Cerebellar nuclear complex (tissue), 1 donor: ENCODE data around the gene DKKL1.
A peak's percentile ranks its signal among the peaks of the same experiment; 100 is the strongest.
"Not testable (repeated sequence)": the region's sequence is repeated elsewhere in the genome, so short reads cannot be mapped to it uniquely, and the experiment has no call there.

Source experiments
- DNase-seq, 2 experiments: peaks; one replicate each; lab custom pipeline; 2025; lab: John Stamatoyannopoulos, UW

Gene DKKL1

DNA sequence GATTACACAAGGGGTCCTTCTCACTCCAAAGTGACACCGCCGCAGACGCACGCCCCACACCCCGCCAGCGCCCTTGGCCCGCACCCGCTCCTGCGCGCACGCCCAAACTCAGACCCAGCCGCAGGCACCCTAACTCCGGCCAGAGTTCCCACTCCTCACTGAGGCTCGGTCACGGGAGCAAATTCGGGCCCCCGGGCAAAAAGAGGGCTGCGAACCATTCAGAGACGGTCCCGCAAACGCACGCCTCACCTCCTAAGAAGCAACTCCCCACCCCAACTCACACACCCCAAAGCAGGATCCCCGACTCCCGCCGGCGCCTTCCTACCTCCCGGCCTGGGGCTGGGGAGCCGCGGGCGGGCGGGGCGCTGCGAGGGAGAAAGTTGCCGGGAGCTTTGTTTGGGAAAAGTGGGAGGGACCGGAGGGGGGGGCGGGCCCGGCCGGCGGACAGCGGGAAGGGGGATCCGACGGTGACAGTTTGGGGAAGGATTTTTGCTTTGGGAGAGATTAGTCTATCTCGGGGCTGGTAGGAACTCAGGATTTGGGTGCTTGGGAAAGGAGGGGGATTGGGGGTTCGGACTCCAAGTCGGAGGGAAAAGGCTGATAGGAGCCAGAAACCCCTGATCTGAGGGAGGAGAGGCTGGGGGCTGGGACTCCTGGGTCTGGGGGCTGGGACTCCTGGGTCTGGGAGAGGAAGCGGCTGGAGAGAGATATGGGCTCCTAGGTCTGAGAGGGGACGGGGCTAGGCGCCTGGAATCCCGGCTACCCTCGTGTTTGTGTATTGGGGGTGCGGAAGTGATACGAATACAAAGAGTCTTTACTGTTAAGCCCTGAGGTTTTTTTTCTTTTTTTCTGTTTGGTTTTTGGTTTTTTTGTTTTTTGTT lies 1.4 kb upstream of the DKKL1 start, which contains the start of gene TEAD2:
TEAD2 (minus strand) TSS at position 369 of the 881 bp plus-strand sequence. CDS start 2,341 bp downstream, outside the sequence.
- DNase-seq, result no peak

DNA sequence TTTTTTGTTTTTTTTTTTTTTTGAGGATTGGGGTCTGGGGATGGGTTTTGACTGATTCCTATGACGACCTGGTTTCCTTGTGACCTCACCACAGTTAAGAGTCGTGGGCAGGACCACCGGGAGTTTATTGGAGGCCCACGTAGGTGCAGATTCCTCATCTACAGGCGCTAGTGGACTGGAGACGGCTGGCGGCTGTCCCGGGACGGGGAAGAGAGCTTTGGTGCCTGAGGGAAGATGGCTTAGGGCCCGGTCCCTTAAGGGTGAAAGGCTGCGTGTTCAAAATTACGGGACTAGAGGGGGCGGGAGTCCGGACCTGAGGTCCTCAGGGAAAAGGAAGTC lies 779 bp upstream of the DKKL1 start:
- DNase-seq, result no peak

DNA sequence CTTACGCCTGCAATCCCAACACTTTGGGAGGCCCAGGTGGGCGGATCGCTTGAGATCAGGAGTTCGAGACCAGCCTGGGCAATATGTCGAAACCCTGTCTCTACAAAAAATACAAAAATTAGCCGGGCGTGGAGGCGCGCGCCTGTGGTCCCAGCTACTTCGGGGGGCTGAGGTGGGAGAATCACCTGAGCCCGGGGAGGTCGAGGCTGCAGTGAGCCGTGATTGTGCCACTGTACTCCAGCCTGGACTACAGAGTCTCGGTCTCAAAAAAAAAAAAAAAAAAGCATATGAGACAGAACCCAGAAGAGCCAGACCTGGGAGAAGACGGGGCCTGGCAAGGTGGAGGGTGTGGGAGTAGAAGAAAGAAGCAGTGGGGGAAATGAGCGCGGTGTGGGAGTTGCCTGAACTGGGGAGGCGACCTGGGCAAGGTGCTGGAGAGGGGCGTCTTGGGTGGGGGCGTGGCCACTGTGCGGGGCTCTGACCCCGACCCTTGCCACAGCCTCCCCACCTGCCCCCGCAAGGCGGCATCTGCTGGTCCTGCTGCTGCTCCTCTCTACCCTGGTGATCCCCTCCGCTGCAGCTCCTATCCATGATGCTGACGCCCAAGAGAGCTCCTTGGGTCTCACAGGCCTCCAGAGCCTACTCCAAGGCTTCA lies 533 bp downstream of the DKKL1 start:
- no peak for DNase-seq

DNA sequence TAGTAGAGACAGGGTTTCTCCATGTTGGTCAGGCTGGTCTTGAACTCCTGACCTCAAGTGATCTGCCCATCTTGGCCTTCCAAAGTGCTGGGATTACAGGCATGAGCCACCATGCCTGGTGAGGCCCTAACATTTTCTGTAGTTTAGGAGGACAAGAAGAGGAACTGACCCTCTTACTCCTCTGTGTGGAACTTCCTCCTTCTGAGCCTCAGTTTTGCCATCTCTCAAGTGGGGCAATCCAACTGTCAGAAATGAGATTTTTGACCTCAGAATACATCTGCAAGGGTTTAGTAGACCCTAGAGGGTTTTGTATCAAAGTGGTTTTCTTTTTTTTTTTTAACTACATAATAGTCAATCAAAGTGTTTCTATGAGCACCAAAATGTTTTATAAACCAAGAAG lies 2.4 kb downstream of the DKKL1 start:
- no peak for DNase-seq

DNA sequence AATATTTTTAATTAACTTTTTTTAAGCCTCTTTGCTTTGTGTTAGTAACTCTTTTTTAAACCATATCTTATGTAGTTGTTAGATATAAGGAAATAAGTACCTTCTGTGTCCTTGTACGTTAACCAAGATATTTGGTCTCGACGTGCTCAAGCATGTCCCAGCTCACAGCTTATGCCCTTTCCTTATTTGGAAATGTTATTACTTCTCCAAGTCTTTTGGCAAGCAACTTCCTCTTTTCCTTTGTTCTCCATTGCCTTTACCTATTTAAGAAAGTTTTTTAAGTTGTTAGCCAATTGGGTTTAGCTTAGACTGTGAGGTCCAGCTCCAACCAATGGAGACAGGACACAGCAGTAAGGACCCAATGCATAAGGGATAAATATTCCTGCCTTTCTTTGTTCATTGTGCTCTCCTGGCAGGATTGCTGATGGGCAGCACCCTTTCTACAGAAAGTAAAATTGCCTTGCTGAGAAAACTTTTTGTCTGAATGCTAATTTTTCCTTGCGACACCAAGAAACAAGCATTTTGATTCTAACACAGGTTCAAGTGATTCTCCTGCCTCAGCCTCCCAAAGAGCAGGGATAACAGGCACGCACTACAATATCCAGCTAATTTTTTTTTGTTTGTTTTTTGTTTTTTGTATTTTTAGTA lies 5.2 kb downstream of the DKKL1 start:
- no peak for DNase-seq

DNA sequence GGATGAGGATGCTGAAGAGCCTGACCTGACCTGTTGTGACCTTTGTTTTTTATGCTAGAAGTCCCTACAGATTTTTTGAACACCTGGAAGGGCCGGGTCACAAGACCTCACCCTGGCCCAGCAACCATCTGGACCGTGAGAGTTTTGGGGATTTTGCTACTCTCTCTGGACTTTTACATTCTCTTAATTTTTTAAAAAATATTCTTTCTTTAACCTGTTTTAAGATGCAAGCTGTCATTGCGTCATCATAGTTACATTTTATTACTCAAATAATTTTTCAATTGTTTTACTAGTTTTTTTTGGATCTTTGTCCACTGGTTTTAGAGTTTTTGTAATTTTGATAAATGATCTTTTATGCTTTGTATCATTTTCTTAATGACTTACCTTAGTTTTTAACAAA lies 7.5 kb downstream of the DKKL1 start:
- DNase-seq, result no peak

DNA sequence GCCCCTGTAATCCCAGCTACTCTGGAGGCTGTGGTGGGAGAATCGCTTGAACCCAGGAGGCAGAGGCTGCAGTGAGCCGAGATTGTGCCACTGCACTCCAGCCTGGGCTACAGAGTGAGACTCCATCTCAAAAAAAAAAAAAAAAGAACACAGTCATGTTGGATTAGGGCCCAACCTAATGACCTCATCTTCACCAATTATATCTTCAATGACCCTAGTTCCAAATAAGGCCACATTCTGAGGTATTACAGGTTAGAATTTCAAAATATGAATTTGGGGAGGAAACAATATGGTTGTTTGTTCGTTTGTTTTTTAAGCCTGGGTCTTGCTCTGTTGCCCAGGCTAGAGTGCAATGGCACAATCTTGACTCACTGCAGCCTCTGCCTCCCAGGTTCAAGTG lies 9.5 kb downstream of the DKKL1 start:
- DNase-seq, result not testable (repeated sequence)

DNA sequence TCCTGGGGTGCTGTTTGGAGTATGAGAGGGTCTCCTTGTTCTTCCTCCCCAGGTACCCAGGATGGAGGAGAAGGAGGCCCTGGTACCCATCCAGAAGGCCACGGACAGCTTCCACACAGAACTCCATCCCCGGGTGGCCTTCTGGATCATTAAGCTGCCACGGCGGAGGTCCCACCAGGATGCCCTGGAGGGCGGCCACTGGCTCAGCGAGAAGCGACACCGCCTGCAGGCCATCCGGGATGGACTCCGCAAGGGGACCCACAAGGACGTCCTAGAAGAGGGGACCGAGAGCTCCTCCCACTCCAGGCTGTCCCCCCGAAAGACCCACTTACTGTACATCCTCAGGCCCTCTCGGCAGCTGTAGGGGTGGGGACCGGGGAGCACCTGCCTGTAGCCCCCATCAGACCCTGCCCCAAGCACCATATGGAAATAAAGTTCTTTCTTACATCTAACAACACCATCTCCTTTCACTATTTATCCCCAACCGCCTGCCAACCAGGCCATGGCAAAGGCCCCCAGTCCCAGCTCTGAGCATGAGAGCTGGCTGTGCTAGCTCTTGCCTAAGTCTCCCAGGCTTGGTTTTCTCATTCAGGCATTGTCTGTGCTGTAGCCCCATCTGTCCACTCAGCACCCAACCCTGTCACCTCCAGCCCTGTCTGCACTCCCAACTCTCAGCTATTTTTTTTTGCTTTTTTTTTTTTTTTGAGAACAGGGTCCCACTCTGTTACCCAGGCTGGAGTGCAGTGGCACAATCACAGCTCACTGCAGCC lies 11.2 kb downstream of the DKKL1 start:
- no peak for DNase-seq

DNA sequence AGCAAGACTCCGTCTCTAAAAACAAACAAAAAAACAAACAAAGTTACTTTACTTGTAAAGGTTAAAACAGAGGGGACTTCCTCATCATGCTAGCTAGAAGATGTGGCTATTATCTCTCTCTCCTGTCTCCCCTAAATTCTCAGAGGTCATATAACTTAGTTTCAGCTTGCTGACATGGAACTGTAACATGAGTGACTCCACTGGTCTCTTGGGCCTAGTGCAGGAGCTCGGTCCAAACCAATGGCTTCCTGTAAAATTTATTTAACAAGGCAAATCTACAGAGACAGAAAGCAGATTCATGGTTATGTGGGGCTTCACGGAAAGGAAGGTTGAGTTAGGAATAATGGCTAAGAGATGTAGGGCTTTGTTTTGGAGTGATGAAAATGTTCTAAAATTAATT lies 14.8 kb downstream of the DKKL1 start:
- no peak for DNase-seq

DNA sequence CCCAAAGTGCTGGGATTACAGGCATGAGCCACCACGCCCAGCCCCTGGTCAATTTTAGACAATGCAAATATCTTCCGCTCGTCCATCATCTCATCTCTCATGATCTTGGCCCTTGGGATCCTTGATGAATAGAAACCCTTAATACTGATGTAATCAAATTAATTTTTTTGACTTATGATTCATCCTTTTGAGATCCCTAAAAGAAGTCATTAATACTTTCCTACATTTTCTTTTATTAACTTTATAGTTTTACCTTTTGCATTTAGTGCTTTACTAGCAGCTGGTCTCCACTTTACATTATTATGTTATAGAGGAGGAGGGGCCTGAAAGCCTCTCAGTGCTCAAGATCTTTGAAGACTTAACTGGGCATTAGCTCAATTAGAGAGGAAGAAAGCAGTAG lies 16.7 kb downstream of the DKKL1 start:
- DNase-seq, result no peak

DNA sequence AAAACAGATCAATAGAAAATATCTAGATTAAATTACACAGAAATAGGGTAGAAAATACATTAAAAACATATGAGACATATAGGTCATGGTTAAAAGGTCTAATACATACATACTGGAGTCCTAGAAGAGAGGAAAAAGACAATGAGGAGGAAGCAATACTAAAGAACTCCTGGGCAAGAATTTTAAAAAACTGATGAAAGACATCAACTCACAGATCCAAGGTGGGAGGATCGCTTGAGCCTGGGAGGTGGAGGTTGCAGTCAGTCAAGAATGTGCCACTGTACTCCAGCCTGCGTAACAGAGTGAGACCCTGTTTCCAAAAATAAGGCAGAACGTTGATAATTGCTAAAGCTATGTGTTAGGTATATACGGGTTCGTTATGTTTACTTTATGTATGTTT lies 19.0 kb downstream of the DKKL1 start:
- DNase-seq, result no peak

DNA sequence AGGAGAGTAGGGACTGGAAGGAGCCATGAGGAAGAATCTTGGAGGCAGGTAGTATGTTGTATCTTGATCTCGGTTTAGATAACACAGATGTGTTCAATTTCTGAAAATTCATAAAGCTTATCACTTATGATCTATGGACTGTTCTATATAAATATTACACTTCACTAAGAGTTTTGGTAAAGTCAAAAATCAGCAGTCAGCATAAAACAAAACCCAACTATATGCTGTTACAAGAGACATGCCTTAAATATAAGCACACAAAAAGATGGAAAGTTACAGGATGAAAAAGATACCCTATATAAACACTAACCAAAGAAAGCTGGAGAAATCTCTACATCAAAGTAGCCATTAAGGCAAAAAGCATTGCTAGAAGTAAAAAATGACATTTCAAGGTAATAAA lies 19.9 kb downstream of the DKKL1 start:
- DNase-seq, result no peak

DNA sequence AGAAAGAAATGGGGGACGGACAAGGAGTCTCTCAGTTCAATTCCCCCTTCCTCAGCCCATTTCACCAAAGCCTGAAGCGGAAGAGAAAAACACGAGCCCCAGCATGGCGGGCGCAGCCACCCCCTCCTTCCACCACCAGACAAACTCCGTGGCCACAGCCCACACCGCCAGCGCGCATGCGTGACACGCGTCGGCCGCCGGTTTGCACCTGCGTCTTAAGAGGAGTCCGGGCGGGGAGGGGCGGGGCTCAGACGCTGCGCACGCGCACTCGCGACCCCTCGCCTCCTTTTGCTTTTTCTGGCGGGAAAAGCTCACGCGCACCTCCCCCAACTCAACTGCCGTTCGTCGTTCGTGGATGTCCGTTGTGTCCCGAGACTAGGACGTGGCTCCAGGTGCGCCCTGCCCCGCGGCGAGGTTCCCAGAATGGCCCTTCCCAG lies 24.3 kb downstream of the DKKL1 start, which contains the start of gene KASH5:
KASH5 (plus strand) TSS at position 314 of the 437 bp plus-strand sequence. CDS start 2,635 bp downstream, outside the sequence.
- no peak for DNase-seq

DNA sequence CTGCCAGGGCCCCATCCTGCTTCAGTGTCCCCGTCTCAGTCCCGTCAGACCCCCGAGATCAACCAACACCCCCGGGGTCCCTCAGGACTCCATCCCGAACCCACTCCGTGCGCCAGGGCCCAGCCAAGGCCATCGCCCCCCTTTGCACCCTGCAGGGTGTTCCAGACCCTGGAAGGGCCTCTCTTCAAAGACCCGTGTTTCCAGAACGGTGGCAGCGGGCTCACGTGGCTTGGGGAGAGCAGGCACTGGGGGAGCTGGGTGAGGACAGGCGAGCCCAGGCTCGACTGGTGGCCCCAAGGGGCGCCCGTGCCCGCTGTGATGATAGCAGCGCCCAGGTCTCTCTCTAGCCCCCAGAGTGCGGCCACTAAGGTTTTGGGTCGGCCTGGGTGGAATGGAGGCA lies 25.7 kb downstream of the DKKL1 start:
- DNase-seq, result no peak

DNA sequence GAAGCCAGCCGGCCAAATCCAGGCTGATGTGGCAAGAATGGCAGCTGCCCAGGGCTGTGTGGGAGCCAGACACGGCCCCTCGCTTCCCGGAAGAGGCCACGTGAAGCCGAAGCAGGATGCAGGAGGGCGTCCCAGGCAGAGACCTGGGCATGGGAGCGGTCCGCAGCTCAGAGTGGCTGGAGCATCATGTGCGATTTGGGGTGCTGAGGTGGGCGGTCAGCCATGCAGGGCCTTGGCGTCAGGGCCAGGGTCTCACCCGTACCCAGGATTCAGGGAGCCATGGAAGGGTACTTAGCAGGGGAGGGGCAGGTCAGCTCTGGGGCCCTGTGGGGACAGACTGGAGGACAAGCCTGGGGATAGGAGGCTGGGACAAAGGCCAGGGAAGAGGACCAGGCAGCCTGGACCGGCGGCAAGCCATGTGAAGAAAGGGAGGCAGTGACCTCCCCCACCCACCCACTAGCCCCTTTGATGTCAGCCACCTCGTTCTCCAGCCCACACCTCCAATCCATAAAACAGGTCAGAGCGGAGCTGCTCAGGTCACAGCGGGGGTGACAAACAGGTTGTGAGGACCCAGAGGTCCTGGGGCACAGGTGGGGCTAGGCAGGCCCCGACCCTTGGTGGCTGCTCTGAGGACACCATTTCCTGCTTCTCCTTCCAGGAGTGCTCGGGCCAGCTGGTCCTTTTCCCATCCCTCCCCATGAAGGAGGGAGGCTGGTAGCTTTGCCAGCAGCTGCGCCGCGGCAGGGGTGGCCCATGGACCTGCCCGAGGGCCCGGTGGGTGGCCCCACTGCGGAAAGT lies 26.7 kb downstream of the DKKL1 start:
- no peak for DNase-seq

DNA sequence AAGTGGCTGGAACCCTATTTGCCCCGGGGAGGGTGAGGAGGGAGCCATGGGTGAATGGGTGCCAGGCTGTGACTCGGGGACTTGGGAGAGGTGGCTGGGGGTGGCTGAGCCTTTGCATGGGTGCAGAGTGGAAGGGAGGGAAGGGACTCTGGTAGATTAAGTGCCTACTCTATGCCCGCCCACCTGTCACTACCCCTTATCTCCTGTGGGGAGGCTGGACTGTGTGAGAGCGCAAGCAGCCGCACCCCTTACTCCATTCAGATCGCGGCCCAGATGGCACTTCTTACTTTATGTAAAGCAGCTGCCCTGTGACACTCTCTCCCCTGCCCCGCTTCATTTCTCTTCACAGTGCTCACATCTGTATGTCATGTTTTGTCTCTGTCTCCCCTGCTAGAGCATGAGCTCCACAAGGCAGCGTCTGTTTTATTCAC lies 27.3 kb downstream of the DKKL1 start:
- no peak for DNase-seq

DNA sequence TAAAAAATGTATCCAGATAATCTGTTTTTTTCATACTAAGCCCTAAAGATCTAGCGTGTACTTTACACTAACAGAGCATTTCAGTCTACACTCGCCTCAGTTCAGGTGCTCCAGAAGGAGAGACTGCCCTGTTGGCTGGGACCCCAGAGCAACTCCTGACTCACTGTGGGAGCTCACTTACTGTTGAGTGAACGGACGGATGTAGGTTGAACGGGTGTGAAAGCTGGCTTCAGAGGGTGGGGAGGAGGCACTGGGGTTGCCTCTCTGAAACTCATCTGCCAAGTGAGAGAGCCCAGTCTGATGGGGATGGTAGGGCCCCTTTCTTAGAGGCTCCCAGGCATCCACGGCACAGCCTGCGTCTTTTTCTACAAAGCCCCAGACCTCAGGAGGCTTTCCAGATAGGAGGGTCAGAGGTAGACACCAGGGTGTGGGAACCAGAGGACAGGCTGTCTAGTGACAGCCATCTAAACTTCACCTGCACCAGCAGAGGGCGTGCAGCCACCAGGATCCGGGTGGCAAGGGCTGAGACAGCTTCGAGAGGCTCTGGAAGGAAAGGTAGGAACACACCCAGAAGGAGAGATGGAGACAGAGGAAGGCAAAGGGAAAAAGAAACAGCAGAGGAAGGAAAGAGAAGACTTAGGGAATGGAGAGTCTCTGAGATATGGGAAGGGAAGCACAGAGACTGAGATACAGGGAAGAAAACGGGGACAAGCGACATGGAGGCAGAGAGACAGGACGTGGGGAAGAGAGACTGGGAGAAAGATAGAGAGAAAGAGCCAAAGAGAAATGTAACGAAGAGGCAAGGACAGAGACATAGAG lies 28.1 kb downstream of the DKKL1 start:
- peak; percentile 42 to 89 for DNase-seq

DNA sequence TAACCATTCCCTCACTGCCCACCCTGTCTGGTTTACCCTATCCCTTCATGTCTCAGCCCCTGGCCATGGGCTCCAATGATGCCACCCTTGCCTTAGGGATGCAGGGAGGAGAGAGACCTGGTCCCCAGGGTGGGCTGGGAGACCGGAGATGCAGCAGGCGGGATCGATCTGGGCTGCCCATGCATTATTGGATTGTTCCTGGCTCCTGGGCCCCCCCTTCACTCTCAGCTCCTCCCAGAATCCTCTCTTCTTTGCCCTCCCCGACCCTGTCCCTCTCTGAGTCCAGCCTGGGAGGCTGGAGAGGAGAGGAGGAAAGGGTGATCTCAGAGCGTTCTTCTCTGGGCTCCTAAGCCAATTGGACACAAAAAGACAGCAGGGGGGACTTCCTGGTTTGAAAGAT lies 30.2 kb downstream of the DKKL1 start:
- no peak for DNase-seq

DNA sequence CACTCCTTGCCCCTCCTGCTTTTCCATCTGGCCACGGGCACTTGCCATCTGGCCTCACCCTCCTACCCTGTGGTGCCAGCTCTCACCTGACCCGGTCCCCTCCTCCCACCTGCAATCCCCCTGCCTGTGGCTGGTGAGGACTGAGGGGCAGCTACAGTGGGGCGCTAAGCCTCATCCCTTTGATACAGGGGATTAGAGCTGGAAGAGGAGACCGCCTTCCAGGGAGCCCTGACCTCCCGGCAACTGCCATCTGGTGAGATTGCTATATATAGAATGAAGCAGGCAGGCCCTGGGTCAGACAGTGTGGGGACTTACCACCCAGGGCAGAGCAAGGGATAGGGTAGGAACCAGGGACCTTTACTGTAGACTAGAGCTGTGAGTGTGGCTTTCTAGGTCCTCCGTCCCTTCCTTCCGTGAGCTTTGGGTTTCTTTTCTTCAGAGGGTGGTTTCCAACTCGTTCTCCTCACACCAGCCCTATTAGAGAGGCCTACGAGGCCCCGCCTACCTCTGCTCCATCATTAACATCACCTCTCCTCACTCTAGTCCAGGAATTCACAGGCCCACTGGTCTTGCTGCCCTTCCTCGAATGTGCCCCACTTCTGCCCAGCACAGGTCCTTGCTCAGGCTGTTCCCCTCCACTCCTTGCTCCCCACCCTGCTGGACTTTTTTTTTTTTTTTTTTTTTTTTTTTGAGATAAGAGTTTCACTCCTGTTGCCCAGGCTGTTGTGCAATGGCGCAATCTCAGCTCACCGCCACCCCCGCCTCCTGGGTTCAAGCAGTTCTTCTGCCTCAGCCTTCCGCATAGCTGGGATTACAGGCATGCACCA lies 32.1 kb downstream of the DKKL1 start:
- peak in 1 of 2 experiments; percentile 45 for DNase-seq
